Lower leg skin (tissue), 4 donors: ENCODE data around the gene UBE2D4. TPM values are rescaled to one million over a fixed set of nuclear protein-coding genes. Genes with fewer than 3 reads are reported as not detected.
A peak's percentile ranks its signal among the peaks of the same experiment; 100 is the strongest.

ENCODE experiments used
- DNase-seq, 2 donors: peaks; one replicate each; pipeline ENCODE4 v3.0.0-alpha.2; 2019; ENCODE audit warnings: low spot score in 2 of 2
- H3K4me3 ChIP-seq: fragments of 200-600 bp; sonication (generic); 2 replicates; pipeline ENCODE4 v1.5.1; 2017; ENCODE audit warnings: mild to moderate bottlenecking, low read depth; ENCODE audit not compliant: poor library complexity, severe bottlenecking
- POLR2A ChIP-seq, 2 donors: fragments of 450-650 bp; IDR thresholded peaks; one replicate each; pipeline ENCODE4 v1.6.1; 2016 to 2017; ENCODE audit warnings: antibody characterized with exemption in 2 of 2, mild to moderate bottlenecking in 1 of 2, moderate library complexity in 1 of 2
- WGBS, 2 donors: methylation state at CpG; one replicate each; pipeline ENCODE4 v1.1.5; 2018; 5-methylcytosine and 5-hydroxymethylcytosine counted together
- intact Hi-C: fragments of 100-400 bp; cut with DNase I; formaldehyde crosslinking; loops from one replicate; pipeline ENCODE4 v1.15.0; 2023; ENCODE audit warnings: low total_unique reads
- total RNA-seq, 4 donors: library from RNA; depleted of rRNA; stranded (reverse); fragments of >200 nt; gene quantifications; one replicate each; pipeline ENCODE4 v1.1.0, GENCODE V29; 2016
- TF ChIP-seq, protein P1 (sequence below), 3 donors: fragments of 450-650 bp; IDR thresholded peaks; one replicate each; pipeline ENCODE4 v1.5.1; 2016; ENCODE audit warnings: antibody characterized with exemption in 3 of 3, mild to moderate bottlenecking in 3 of 3, moderate library complexity in 2 of 3

The UBE2D4 gene
- total RNA-seq = 10 to 100 TPM; 13.0 to 23.9 (median 20.8) TPM

DNA sequence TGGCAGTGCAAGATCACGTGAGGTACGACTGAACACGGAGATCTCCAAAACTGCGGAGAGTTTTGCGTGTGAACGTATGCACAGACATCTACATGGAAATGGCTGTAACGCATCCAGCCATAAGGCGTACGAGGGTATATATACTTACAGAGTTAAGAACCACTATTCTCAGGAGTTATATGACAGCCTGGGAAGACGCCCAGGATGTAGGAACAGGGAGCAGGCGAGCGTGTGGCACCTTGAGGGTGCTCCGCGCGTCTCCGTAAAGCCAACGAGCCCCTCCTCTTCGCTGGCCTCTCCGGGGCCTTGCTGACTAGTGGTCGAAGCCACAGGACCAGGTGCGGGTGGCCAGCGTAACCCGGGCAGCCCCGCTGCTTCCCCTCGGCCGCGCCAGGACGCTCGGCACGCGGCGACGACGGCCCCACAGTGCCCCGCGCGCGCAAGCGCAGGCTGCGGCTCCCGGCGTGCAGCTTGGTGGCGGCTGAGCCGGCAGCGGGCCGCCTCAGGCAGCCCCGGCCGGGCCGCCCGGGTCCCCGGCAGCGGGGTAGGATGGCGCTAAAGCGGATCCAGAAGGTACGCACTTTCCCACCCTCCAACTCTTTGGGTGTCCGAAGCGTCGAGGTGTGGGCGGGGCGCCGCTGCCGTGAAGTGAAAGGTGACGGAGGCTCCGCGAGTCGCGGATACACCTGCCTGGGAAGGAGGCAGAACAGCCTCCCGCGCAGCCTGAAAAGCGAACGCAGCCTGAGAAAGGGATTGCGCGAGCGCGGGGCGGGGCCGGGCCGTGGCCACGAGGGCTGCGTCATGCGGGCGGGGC lies at the start of gene UBE2D4:
TSS of gene UBE2D4 (plus strand) at position 453 of the 814 bp plus-strand sequence. CDS start at position 550, 97 bp downstream.
- DNase-seq = peak; percentile 78 to 98
- intact Hi-C loops = no loop called here
- TF ChIP-seq, protein P1, sequence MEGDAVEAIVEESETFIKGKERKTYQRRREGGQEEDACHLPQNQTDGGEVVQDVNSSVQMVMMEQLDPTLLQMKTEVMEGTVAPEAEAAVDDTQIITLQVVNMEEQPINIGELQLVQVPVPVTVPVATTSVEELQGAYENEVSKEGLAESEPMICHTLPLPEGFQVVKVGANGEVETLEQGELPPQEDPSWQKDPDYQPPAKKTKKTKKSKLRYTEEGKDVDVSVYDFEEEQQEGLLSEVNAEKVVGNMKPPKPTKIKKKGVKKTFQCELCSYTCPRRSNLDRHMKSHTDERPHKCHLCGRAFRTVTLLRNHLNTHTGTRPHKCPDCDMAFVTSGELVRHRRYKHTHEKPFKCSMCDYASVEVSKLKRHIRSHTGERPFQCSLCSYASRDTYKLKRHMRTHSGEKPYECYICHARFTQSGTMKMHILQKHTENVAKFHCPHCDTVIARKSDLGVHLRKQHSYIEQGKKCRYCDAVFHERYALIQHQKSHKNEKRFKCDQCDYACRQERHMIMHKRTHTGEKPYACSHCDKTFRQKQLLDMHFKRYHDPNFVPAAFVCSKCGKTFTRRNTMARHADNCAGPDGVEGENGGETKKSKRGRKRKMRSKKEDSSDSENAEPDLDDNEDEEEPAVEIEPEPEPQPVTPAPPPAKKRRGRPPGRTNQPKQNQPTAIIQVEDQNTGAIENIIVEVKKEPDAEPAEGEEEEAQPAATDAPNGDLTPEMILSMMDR (IDR thresholded peaks at IDR 0.05) = no peak
- peak in 1 of 2 donors; percentile 70 for TF ChIP-seq POLR2A (IDR thresholded peaks at IDR 0.05)
- WGBS, 2 donors = 0 to 1% methylated on average over 54 to 65 of the region's 82 CpGs
- peak within 1 kb of the TSS; percentile 62 for H3K4me3 ChIP-seq

GRCh38 chr7:43876976-43877745 lies 49.1 kb upstream of the UBE2D4 start:
- no peak for TF ChIP-seq POLR2A (IDR thresholded peaks at IDR 0.05)
- TF ChIP-seq, protein P1 (IDR thresholded peaks at IDR 0.05) = no peak
- intact Hi-C loops = no loop called here

DNA sequence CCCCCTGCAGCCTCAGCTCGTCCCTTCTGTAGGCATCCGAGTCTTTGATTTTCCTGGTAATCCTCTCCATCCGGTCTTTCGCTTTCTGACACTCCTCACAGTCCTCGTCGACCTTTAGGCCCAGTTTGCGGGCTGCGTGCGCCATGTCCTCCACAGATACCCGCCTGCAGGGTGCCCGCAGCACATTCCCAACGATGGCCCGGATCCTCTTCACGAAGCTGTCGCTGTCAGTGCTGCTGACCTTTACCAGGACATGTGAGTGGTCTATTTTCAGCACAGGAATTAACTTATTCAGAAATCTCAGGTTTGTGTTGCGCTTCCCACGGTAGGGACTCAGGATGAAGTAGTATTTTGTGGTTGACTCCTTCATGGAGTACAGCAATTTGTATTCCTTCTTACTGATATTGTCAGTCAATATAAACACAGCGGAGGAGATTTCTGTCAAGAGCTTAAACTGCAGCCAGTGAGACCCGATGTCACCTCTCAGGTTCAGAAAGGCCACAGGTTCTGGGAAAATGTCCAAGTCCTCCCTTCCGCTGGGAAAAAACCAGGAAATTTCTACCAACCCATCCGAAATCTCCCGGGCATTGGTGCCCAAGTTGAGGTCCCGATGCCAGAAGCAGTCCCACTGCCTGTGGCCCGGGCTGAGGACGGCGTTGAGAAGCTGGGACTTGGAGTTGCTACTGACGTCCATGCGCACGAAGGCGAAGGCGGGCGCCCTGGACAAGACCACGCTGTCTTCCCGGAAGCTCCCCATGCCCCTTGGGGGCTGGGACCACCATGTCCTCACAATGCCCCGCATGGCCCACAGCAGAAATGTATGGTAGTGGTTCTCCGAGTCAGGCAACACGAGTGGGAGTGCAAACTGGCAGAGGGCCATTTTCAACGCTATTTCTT lies 48.0 kb upstream of the UBE2D4 start:
- intact Hi-C loops = no loop called here
- DNase-seq = no peak
- H3K4me3 ChIP-seq = no peak overlapping the region
- 92% methylated on average over 38 of the region's 38 CpGs for WGBS, 2 donors
- TF ChIP-seq, protein P1 (IDR thresholded peaks at IDR 0.05) = no peak
- no peak for TF ChIP-seq POLR2A (IDR thresholded peaks at IDR 0.05)

More at GRCh38 chr7:43876976-43877745, 49.1 kb upstream of the UBE2D4 start:
- no peak overlapping the region for H3K4me3 ChIP-seq
- DNase-seq = no peak
- 90 to 93% methylated on average over 27 to 29 of the region's 29 CpGs for WGBS, 2 donors

DNA sequence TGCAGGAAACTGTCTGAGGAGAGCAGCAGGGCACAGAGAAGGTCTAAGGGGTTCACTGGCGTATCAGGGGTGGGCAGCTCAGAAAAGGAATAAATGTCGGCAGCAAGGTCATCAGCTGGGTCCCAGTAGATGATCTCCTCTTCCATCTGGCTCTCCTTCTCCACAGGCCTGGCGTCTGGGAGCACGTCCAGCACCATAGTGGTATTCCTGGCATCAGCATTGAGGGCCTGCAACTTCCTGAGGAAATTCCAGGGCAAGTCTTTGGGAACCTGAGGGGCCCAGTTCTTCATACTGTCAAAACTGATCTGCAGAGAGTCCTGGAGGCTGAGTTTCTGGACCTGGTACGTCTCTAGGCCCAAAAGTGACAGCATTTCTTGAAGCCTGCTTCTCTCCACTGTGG lies 47.4 kb upstream of the UBE2D4 start:
- TF ChIP-seq, protein P1 (IDR thresholded peaks at IDR 0.05) = no peak
- TF ChIP-seq POLR2A (IDR thresholded peaks at IDR 0.05) = no peak
- 79 to 84% methylated on average over 5 of the region's 5 CpGs for WGBS, 2 donors
- intact Hi-C loops = no loop called here
- H3K4me3 ChIP-seq = no peak overlapping the region
- DNase-seq = no peak

- DNase-seq = no peak
- intact Hi-C loops = no loop called here
- no peak overlapping the region for H3K4me3 ChIP-seq
- 52 to 59% methylated on average over 2 of the region's 2 CpGs for WGBS, 2 donors
- no peak for TF ChIP-seq POLR2A (IDR thresholded peaks at IDR 0.05)
Observed at GRCh38 chr7:43879477-43879876, 46.8 kb upstream of the UBE2D4 start.
